ENCODE results near the gene NFKBIB. TPM values are rescaled to one million over a fixed set of nuclear protein-coding genes. Genes with fewer than 3 reads are reported as not detected.

Gene NFKBIB, protein sequence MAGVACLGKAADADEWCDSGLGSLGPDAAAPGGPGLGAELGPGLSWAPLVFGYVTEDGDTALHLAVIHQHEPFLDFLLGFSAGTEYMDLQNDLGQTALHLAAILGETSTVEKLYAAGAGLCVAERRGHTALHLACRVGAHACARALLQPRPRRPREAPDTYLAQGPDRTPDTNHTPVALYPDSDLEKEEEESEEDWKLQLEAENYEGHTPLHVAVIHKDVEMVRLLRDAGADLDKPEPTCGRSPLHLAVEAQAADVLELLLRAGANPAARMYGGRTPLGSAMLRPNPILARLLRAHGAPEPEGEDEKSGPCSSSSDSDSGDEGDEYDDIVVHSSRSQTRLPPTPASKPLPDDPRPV
- total RNA-seq, result 4.8 TPM

GRCh38 chr19:38899447-38900201 lies at the start of gene NFKBIB, which contains the start of gene SIRT2:
Gene NFKBIB (plus strand): TSS chr19:38899969. CDS start chr19:38900033, 64 bp downstream.
Gene SIRT2 (minus strand): TSS chr19:38899618. CDS start chr19:38899521, 97 bp downstream.

DNA sequence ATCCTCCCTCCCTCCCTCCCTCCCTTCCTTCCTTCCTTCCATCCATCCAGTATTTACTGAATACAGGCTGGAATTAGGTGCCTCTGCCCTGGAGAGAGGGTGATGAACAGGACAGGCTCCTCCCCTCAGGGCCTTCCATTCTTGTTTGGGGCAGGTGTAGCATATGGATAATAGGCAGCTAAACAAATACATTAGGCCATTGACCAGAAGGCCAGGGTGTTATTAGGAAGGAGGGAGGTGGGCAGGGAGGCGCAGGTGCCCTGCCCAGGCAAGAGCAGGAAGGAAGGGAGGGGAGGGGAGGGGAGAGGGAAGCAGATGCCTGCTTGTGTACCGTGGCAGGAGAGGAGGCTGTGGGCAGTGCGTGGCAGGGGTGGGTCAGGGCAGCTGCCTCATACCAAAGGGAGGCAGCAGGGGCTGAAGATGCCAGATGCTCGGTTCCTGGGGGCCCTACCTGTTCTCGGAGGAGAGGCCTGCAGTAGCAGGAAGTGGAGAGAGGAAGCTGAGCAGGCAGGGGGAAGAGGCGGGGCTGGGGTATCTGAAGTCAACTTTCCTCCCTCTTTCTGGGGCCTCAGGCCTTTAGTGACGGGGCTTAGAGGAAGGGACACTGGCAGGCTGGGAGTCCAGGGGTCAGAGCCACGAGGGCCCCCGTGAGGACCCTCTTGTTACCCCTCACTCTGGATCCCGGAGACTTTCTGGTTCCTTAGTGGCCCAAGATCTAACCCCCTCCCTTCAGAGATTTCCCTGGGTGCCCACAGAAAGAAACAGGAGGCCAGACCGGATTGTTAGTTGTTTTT lies 21.8 kb upstream of the NFKBIB start, which contains the start of gene RINL:
RINL (minus strand) TSS at position 495 of the 794 bp plus-strand sequence. CDS start 1,533 bp downstream, outside the sequence.

GRCh38 chr19:38929929-38930775 lies 30.4 kb downstream of the NFKBIB start, which contains the start of gene SARS2:
Gene SARS2 (minus strand): TSS chr19:38930763. CDS start chr19:38930736, 27 bp downstream.

GRCh38 chr19:38930776-38931520 lies 31.2 kb downstream of the NFKBIB start, which contains the start of gene MRPS12:
Gene MRPS12 (plus strand): TSS chr19:38930944. CDS start chr19:38931295, 351 bp downstream.

Other genes with a start within 250 kb of the NFKBIB start
- 1.2 TPM for gene CAPN12, start 155.5 kb upstream of the NFKBIB start, total RNA-seq
- not detected for gene LGALS7, start 126.5 kb upstream of the NFKBIB start, total RNA-seq
- gene LGALS7B, start 110.8 kb upstream of the NFKBIB start, total RNA-seq, result not detected
- gene LGALS4, start 87.0 kb upstream of the NFKBIB start, total RNA-seq, result 0.69 TPM
- 47.1 TPM for gene ECH1, start 68.2 kb upstream of the NFKBIB start, total RNA-seq
- gene HNRNPL, start 50.0 kb upstream of the NFKBIB start, total RNA-seq, result 273 TPM
- 14.1 TPM for gene RINL, start 21.7 kb upstream of the NFKBIB start, total RNA-seq
- gene SIRT2, start 351 bp upstream of the NFKBIB start, total RNA-seq, result 98.7 TPM
- gene CCER2, start 12.2 kb downstream of the NFKBIB start, total RNA-seq, result 0.69 TPM
- 9.0 TPM for gene SARS2, start 30.8 kb downstream of the NFKBIB start, total RNA-seq
- 17.8 TPM for gene MRPS12, start 31.0 kb downstream of the NFKBIB start, total RNA-seq
- 4.6 TPM for gene FBXO17, start 75.8 kb downstream of the NFKBIB start, total RNA-seq
- 10.4 TPM for gene FBXO27, start 132.6 kb downstream of the NFKBIB start, total RNA-seq
- gene ACP7, start 184.4 kb downstream of the NFKBIB start, total RNA-seq, result not detected
- gene PAK4, start 225.8 kb downstream of the NFKBIB start, total RNA-seq, result 2.5 TPM

All from diencephalon (tissue), 1 donor.